Hepatocyte (in vitro differentiated cells): Measurements from ENCODE around the gene RPE.

Source experiments
- EZH2 ChIP-seq: fragments of 200-600 bp; sonication (generic); IDR thresholded peaks from 2 replicates; pipeline ENCODE4 v1.6.1; 2016; ENCODE audit warnings: antibody characterized with exemption, mild to moderate bottlenecking, borderline replicate concordance
- EZH2phosphoT487 ChIP-seq: fragments of 200-600 bp; sonication (generic); IDR thresholded peaks from one replicate; pipeline ENCODE4 v1.6.1; 2018; ENCODE audit warnings: antibody characterized with exemption, mild to moderate bottlenecking, low read depth, moderate library complexity; ENCODE audit not compliant: unreplicated experiment, severe bottlenecking
- TF ChIP-seq, protein P1 (sequence below): fragments of 200-600 bp; sonication (generic); IDR thresholded peaks from 2 replicates; pipeline ENCODE4 v1.5.1; 2016; ENCODE audit warnings: antibody characterized with exemption, mild to moderate bottlenecking; ENCODE audit not compliant: poor library complexity

GRCh38 chr2:209960045-209960444 lies 42.4 kb upstream of the RPE start:
- TF ChIP-seq EZH2 (no peak), EZH2phosphoT487 (no peak)
- TF ChIP-seq, protein P1, sequence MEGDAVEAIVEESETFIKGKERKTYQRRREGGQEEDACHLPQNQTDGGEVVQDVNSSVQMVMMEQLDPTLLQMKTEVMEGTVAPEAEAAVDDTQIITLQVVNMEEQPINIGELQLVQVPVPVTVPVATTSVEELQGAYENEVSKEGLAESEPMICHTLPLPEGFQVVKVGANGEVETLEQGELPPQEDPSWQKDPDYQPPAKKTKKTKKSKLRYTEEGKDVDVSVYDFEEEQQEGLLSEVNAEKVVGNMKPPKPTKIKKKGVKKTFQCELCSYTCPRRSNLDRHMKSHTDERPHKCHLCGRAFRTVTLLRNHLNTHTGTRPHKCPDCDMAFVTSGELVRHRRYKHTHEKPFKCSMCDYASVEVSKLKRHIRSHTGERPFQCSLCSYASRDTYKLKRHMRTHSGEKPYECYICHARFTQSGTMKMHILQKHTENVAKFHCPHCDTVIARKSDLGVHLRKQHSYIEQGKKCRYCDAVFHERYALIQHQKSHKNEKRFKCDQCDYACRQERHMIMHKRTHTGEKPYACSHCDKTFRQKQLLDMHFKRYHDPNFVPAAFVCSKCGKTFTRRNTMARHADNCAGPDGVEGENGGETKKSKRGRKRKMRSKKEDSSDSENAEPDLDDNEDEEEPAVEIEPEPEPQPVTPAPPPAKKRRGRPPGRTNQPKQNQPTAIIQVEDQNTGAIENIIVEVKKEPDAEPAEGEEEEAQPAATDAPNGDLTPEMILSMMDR = no peak
